ENCODE measurements around the gene CRTC3. TPM values are rescaled to one million over a fixed set of nuclear protein-coding genes. Genes with fewer than 3 reads are reported as not detected.

Gene CRTC3
- total and polyA plus RNA-seq, 2 donors (not counting 1 experiment from before 2014, with no cell fraction given), result 18.3 to 23.4 TPM

DNA sequence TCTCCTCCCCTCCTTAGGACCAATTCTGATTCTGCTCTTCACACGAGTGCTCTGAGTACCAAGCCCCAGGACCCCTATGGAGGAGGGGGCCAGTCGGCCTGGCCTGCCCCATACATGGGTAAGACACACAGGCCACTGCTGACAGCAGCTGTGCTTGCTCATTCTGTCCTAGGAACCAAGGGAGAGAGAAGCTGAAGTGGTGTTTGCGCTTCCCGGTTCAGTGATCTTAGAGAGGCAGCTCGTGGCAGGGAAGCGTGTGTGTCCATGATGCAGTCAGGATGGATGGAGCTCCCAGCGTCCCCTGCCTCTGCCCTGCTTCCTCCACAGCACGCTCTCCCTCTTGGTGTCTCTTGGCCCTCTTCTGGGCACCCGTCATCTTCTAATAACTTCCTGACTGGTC, 77.6 kb downstream of the CRTC3 start:
- TF ChIP-seq, protein P1, sequence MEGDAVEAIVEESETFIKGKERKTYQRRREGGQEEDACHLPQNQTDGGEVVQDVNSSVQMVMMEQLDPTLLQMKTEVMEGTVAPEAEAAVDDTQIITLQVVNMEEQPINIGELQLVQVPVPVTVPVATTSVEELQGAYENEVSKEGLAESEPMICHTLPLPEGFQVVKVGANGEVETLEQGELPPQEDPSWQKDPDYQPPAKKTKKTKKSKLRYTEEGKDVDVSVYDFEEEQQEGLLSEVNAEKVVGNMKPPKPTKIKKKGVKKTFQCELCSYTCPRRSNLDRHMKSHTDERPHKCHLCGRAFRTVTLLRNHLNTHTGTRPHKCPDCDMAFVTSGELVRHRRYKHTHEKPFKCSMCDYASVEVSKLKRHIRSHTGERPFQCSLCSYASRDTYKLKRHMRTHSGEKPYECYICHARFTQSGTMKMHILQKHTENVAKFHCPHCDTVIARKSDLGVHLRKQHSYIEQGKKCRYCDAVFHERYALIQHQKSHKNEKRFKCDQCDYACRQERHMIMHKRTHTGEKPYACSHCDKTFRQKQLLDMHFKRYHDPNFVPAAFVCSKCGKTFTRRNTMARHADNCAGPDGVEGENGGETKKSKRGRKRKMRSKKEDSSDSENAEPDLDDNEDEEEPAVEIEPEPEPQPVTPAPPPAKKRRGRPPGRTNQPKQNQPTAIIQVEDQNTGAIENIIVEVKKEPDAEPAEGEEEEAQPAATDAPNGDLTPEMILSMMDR (conservative IDR thresholded peaks at IDR 0.05 in 1 of 2, IDR thresholded peaks at IDR 0.05 in 1 of 2; ENCODE audit: low read depth in 1 of 2, low read length in 2 of 2), result no peak
- TF ChIP-seq EZH2 (IDR thresholded peaks at IDR 0.05; ENCODE audit: low read length, missing control alignments), result no peak

DNA sequence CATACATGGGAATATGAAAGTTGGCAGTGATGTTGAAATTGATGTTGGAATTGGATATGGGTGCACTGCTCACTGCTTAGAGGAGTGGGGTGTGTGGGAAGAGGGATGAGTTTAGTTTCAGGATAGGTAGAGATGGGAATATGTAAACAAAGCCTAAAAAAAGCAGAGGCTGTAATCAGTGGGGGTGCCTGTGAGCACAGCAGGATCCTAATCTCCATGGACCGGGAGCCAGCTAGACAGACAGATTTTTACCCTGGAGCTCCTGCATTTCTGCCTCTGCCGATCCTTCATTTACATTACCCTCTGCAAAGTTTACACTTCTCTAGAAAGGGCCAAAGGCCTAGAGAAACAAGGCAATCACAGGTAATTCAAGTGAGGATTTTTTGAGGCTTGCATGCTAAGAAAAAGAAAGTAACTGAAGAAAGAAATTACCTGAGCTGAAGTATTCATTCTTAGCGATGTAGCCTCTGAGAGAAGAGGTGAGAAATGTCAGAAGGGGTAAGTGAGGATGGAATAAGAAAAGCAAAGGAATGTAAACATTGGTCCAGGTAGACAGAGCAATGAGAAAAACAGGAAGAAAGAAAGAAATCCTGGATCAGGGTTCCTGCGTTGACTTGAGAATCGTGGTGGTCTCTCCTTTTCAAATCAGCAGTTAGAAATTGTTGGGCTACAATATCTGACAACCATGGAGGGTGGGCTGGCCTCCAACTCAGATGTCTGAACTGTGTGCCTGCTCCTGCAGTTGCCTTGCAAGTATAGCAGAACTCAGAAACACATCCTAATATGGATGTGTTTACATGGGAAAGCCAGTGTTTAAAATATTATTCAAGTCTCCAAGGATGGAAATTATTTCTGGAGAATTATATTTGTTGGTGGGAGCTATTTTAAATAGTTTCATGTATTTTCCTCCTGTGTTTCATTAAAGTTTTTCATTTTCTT, 79.8 kb downstream of the CRTC3 start:
- H3K79me2 ChIP-seq (ENCODE audit: control insufficient read depth, insufficient read depth, low read length), result no peaks in the 10 kb centered on the region
- no peaks in the 10 kb centered on the region for H3K9me3 ChIP-seq (ENCODE audit: control insufficient read depth, insufficient read depth, low read depth, low read length)
- H2AFZ ChIP-seq (ENCODE audit: low read length), result no peak overlapping the region
- H3K9ac ChIP-seq (ENCODE audit: insufficient read depth, low read length), result peak overlapping the region; percentile 4
- peaks cover 9% of the 10 kb centered on the region for H3K36me3 ChIP-seq (ENCODE audit: control insufficient read depth, insufficient read depth, low read length)
- no peak overlapping the region for H3K4me2 ChIP-seq (ENCODE audit: extremely low read depth, insufficient read depth, low read length)
- DNase-seq (ENCODE audit: low read depth in 2 of 2), result peak in 1 of 2 donors; percentile 67
- H3K27me3 ChIP-seq (ENCODE audit: control insufficient read depth, insufficient read depth, low read length), result no peaks in the 10 kb centered on the region
- peak overlapping the region; percentile 66 for H3K27ac ChIP-seq (ENCODE audit: insufficient read depth, low read length)
- no peak for TF ChIP-seq EZH2 (IDR thresholded peaks at IDR 0.05; ENCODE audit: low read length, missing control alignments)
- TF ChIP-seq, protein P1 (conservative IDR thresholded peaks at IDR 0.05 in 1 of 2, IDR thresholded peaks at IDR 0.05 in 1 of 2; ENCODE audit: low read depth in 1 of 2, low read length in 2 of 2), result no peak
- no peaks in the 10 kb centered on the region for H4K20me1 ChIP-seq (ENCODE audit: control insufficient read depth, extremely low read depth, insufficient read depth, low read length)
- H3K4me3 ChIP-seq (replicated peaks in 1 of 4; ENCODE audit: control extremely low read depth in 1 of 4, insufficient read depth in 1 of 4, low read depth in 3 of 4, low read length in 4 of 4), result no peak overlapping the region
- H3K4me1 ChIP-seq (ENCODE audit: control insufficient read depth, extremely low read depth, insufficient read depth, low read length), result peaks cover 8% of the 10 kb centered on the region

More for the DNA sequence above, 77.6 kb downstream of the CRTC3 start:
- H3K36me3 ChIP-seq (ENCODE audit: control insufficient read depth, insufficient read depth, low read length), result peaks cover 9% of the 10 kb centered on the region
- no peak for DNase-seq (ENCODE audit: low read depth in 2 of 2)
- no peaks in the 10 kb centered on the region for H4K20me1 ChIP-seq (ENCODE audit: control insufficient read depth, extremely low read depth, insufficient read depth, low read length)
- H2AFZ ChIP-seq (ENCODE audit: low read length), result no peak overlapping the region
- no peaks in the 10 kb centered on the region for H3K27me3 ChIP-seq (ENCODE audit: control insufficient read depth, insufficient read depth, low read length)
- no peak overlapping the region for H3K4me3 ChIP-seq (replicated peaks in 1 of 4; ENCODE audit: control extremely low read depth in 1 of 4, insufficient read depth in 1 of 4, low read depth in 3 of 4, low read length in 4 of 4)
- no peak overlapping the region for H3K4me2 ChIP-seq (ENCODE audit: extremely low read depth, insufficient read depth, low read length)
- no peak overlapping the region for H3K27ac ChIP-seq (ENCODE audit: insufficient read depth, low read length)
- no peaks in the 10 kb centered on the region for H3K79me2 ChIP-seq (ENCODE audit: control insufficient read depth, insufficient read depth, low read length)
- H3K9ac ChIP-seq (ENCODE audit: insufficient read depth, low read length), result no peak overlapping the region
- H3K9me3 ChIP-seq (ENCODE audit: control insufficient read depth, insufficient read depth, low read depth, low read length), result no peaks in the 10 kb centered on the region
- H3K4me1 ChIP-seq (ENCODE audit: control insufficient read depth, extremely low read depth, insufficient read depth, low read length), result peaks cover 8% of the 10 kb centered on the region

DNA sequence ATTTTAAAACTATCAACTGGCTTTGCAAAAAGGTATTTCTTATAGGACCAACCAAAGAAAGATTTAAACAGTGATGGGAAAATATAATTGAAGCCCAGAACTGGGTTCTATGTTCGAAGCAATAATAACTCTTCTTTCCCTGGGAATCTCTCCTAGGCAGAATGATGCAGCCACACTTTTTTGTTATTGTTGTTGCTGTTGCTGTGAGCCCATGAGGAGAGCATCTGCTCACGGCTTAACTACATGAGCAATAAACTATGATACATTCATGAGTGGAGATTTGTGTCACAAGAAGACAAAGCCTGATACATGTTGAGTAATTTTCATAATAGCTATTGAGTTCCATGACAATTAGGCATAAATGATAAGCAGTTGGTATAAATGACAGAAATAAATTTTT, 80.5 kb downstream of the CRTC3 start:
- Histone ChIP-seq H3K27ac (ENCODE audit: insufficient read depth, low read length) (peak overlapping the region; percentile 66), H2AFZ (ENCODE audit: low read length) (no peak overlapping the region), H3K27me3 (ENCODE audit: control insufficient read depth, insufficient read depth, low read length) (no peaks in the 10 kb centered on the region), H3K4me1 (ENCODE audit: control insufficient read depth, extremely low read depth, insufficient read depth, low read length) (peaks cover 8% of the 10 kb centered on the region), H3K36me3 (ENCODE audit: control insufficient read depth, insufficient read depth, low read length) (peaks cover 9% of the 10 kb centered on the region), H3K9me3 (ENCODE audit: control insufficient read depth, insufficient read depth, low read depth, low read length) (no peaks in the 10 kb centered on the region), H3K9ac (ENCODE audit: insufficient read depth, low read length) (no peak overlapping the region), H3K4me3 (replicated peaks in 1 of 4; ENCODE audit: control extremely low read depth in 1 of 4, insufficient read depth in 1 of 4, low read depth in 3 of 4, low read length in 4 of 4) (no peak overlapping the region), H3K4me2 (ENCODE audit: extremely low read depth, insufficient read depth, low read length) (no peak overlapping the region), H3K79me2 (ENCODE audit: control insufficient read depth, insufficient read depth, low read length) (no peaks in the 10 kb centered on the region), H4K20me1 (ENCODE audit: control insufficient read depth, extremely low read depth, insufficient read depth, low read length) (no peaks in the 10 kb centered on the region)
- peak; percentile 9 to 66 for DNase-seq (ENCODE audit: low read depth in 2 of 2)
- no peak for TF ChIP-seq EZH2 (IDR thresholded peaks at IDR 0.05; ENCODE audit: low read length, missing control alignments)
- TF ChIP-seq, protein P1 (conservative IDR thresholded peaks at IDR 0.05 in 1 of 2, IDR thresholded peaks at IDR 0.05 in 1 of 2; ENCODE audit: low read depth in 1 of 2, low read length in 2 of 2), result no peak

Data from fibroblast of lung (primary cell).